Bronchial epithelial cell (primary cell): ENCODE results near the gene TSPAN18. TPM values are rescaled to one million over a fixed set of nuclear protein-coding genes. Genes with fewer than 3 reads are reported as not detected.

ENCODE experiments used
- DNase-seq: peaks from one replicate; pipeline ENCODE4 v3.0.0-alpha.2; 2010; ENCODE audit warnings: low read depth
- FAIRE-seq: peaks from 2 replicates; lab custom pipeline; 2011; peaks lifted over from hg19 to GRCh38; lab: Jason Lieb, UNC
- H3K27me3 ChIP-seq: 2 replicates; pipeline ENCODE4 v1.5.1; 2011; ENCODE audit warnings: low read length; ENCODE audit not compliant: control insufficient read depth, insufficient read depth
- H3K36me3 ChIP-seq: 2 replicates; pipeline ENCODE4 v1.5.1; 2011; ENCODE audit warnings: low read length; ENCODE audit not compliant: control insufficient read depth, insufficient read depth
- H3K4me3 ChIP-seq: 2 replicates; pipeline ENCODE4 v1.5.1; 2011; ENCODE audit warnings: mild to moderate bottlenecking, low read depth, low read length, control low read depth
- CTCF ChIP-seq: IDR thresholded peaks from 2 replicates; pipeline ENCODE4 v1.5.1; 2011; ENCODE audit warnings: mild to moderate bottlenecking, moderate library complexity, low read length, control low read depth, inconsistent platforms; ENCODE audit not compliant: insufficient read depth, severe bottlenecking
- total RNA-seq: library from RNA; depleted of rRNA; stranded (reverse); fragments of >200 nt; gene quantifications from 2 replicates; pipeline ENCODE4 v1.2.1, GENCODE V29; 2014

Gene TSPAN18
- total RNA-seq, 1 donor from 2014 or later = not detected

GRCh38 chr11:44764583-44764982, 37.8 kb downstream of the TSPAN18 start:
- no peaks in the 10 kb centered on the region for H3K27me3 ChIP-seq
- no peaks in the 10 kb centered on the region for H3K36me3 ChIP-seq
- no peak overlapping the region for H3K4me3 ChIP-seq
- FAIRE-seq = no peak
- no peak for TF ChIP-seq CTCF
- DNase-seq = no peak

DNA sequence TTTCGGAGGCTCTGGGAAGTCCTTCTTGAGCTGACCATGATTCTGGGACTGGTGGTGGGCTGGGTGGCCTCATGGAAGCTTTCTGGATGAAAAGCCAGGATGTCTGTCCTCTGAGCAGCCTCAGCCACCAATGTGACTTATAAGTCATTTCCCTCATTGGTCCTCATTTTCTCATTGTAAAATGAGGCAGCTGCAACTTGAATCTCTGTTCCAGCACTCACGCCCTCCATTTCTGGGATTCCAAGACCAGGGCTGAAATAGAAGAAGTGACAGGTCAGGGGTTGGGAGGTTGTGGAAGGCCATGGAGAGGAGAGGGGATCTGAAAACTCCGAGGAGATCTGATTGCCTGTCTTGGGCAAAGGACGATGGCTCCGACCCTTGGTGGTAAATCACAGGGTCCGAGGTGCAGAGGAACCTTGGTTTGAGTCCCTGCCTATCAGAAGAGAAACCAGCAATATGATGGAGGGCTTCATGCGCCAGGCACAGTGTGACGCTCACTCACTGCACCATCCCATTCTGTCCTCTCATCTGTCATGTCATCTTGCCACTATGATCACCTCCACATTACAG, 38.3 kb downstream of the TSPAN18 start:
- Histone ChIP-seq H3K27me3 (no peaks in the 10 kb centered on the region), H3K36me3 (no peaks in the 10 kb centered on the region), H3K4me3 (no peak overlapping the region)
- no peak for FAIRE-seq
- TF ChIP-seq CTCF = no peak
- no peak for DNase-seq

GRCh38 chr11:44765676-44766075, 38.9 kb downstream of the TSPAN18 start:
- no peak overlapping the region for H3K4me3 ChIP-seq
- FAIRE-seq = no peak

DNA sequence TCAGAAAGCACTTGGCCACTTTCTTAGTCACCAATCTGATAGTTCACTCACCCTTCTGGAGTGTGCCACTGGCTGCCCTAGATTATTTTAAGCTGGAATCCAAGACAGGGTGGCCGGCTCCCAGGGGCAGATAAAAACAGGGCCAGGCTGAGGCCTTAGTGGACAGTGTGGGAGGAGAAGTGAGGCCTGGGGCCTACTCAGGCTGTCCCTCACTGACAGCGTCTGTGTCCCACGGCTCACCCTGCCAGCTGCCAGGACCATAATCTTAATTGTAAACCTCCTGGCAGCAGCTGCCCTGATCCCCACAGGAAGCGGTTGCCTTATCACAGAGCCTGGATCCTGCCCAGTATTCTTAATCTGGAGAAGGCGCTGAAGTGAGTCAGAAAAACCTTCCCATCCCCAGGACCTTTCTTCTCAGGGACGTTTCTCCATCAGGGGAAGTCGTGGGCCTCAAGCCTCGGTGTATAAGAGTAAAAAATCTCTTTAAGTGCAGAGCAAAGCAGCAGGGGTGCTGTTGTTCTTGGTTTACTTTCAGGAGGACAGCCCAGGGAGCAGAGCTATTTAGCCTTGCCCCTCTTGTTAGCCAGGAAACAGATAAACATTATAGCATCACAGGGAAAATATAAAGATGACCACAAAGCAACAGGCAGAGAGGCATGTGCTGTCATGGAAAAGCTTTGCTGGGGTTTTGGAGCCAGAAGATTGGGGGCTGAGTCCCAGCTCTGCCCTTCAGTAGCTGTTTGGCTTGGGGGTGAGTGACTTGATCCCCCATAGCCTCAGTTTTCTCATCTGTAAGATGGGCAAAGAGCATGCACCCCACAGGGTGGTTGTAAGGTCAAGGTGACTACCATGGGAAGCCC, 39.6 kb downstream of the TSPAN18 start:
- TF ChIP-seq CTCF = no peak
- DNase-seq (no peak), FAIRE-seq (no peak)
- Histone ChIP-seq H3K27me3 (no peaks in the 10 kb centered on the region), H3K4me3 (no peak overlapping the region), H3K36me3 (no peaks in the 10 kb centered on the region)

More at GRCh38 chr11:44765676-44766075, 38.9 kb downstream of the TSPAN18 start:
- no peak for TF ChIP-seq CTCF
- DNase-seq = no peak
- no peaks in the 10 kb centered on the region for H3K36me3 ChIP-seq
- H3K27me3 ChIP-seq = no peaks in the 10 kb centered on the region

GRCh38 chr11:44766972-44767278, 40.2 kb downstream of the TSPAN18 start:
- H3K27me3 ChIP-seq = no peaks in the 10 kb centered on the region
- FAIRE-seq (no peak), DNase-seq (no peak)
- no peak for TF ChIP-seq CTCF
- no peaks in the 10 kb centered on the region for H3K36me3 ChIP-seq
- H3K4me3 ChIP-seq = no peak overlapping the region
